HPDE6-E6E7 (cell line): ENCODE data around the gene C1orf21.
A peak's percentile ranks its signal among the peaks of the same experiment; 100 is the strongest.

Experiments used
- DNase-seq: peaks from one replicate; pipeline ENCODE4 v3.0.0; 2011; ENCODE audit warnings: missing footprints; ENCODE audit errors: extremely low spot score

The C1orf21 gene

DNA sequence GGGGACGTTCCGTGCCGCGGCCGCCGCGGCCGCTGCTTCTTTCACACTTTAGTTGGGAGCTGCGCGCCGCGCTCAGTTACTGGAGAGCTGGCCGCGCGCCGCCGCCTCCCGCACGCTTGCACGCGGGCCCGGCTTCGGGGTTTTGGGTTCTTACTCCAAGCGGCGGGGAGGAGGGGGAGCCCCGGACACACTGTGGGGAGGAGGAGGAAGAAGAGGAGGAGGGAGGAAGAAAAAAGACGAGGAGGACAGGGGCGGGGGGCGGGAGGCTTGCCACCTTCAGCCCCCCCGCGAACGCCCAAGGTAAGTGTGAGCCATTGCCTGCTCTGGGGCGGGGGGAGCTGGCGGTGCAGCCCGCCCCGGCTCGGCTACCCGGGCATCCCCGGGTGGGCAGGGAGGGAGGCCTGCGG, 243 bp downstream of the C1orf21 start:
- DNase-seq = no peak

DNA sequence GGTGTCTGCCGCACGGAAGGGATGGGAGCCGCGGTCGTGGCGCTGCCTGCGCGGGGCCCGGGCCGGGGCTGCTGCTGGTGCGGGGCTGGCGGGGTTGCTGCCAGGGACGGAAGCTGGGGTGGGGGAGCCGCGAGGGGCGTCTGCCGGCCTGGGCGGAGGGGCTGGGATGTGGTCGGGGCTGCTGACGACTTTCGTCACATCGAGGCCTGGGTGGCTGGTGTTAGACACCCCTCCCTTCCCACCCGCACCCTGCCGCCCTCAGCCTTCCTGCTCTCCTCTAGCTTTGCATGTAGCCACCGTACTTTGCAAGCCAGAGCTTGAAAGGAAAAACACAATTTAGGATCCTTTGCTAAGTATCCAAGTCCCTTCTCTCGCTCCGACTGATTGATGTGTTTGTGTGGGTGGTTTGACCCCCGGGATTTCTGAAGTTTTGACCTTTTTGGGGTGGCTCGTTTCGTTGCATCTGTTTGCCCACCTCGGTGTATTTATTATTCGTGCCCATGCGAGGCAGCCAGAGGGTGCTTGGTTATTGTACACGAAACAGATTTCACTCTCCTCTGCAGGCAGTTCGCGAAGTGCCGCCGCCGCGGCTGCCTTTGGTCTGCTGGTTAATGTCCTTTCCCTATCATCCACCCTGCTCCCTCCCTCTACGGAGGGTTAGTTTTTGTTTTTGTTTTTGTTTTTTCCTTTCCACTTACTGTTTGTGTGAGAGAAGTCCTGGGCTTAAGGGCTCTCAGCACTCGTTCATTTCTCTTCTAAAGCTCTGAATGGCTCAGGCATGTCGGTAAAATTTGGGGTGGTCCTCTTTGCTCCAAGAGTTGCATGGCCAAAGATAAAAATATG, 868 bp downstream of the C1orf21 start:
- DNase-seq = no peak

DNA sequence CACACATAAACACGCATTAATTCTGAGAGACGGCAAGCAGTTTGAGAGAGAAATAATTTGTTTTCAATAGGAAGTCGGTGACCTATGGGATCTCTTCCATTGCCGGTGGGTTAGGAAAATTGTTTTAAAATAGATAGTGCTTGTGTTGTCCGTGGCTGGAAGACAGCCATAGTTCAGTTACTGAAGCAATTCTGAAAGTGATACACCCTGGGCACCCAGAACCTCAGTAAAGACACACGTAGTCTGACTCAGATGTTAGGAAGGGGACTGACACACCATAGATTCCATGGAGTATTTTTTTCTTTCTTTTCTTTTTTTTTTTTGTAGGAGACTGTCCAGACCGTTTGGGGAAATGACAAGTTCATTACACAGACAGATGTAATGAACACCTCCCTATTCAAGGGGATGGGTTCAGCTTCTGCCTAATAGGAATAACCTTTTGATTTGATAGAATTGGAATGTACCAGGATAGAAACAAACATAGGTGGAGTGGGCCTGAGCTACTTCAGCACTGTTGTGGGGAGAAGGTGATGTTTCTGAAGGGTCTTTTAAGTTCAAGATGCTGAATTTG, 1.6 kb downstream of the C1orf21 start:
- DNase-seq = peak; percentile 65

DNA sequence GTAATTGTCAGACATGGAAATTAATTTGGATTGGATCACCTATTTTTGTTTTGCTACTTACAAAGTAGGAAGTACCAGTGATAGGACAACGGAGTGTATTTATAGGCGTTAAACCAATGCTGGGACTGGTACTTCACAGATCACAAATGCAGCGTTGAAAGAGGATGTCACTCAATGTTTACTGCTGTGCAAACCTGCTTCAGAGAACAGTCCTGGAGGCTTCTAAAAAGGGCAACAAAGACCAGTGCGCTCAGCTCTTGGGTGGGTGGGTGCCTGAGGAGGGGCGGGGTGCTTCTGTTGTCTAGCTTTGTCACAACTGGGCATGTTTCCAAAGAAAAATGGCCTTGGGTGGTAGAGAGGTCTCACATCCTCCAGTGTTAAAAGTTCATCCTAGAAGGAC, 2.1 kb downstream of the C1orf21 start:
- no peak for DNase-seq

DNA sequence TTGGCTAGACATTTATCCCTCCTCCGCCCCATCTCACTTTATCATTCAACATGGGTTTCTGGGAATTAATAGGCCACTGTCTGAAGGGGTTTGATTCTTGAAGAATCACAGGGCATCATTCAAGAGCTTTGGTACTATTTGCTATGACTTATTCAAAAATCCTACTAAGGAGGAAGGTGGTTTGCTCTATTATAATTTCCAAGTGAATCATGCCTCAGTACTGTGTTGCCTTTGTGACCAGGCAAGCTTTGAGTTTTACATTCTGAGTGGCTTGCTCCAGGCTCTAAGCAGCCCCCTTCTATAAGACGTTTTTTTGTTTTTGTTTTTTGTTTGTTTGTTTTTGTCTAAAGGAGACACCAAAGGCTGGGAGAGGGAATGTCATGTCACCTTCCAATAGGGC, 2.6 kb downstream of the C1orf21 start:
- DNase-seq = no peak

DNA sequence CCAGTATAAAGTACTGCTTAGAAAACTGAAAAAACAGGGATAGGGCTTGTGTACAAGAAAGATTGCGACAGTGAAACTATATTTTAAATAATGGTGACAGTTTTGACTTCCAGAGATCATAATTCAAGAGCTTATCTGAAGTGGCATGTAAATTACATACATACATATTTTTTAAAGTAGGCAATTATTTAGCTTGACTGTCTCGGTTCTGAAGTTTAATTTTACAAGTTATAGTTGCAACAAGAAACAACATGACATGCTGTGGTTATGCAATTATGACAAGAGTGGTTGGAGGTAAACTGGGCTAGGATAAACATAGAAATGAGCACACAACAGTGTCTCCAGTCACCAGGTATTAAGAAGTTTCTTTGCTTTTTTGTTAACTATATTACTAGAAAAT, 4.1 kb downstream of the C1orf21 start:
- DNase-seq = no peak

DNA sequence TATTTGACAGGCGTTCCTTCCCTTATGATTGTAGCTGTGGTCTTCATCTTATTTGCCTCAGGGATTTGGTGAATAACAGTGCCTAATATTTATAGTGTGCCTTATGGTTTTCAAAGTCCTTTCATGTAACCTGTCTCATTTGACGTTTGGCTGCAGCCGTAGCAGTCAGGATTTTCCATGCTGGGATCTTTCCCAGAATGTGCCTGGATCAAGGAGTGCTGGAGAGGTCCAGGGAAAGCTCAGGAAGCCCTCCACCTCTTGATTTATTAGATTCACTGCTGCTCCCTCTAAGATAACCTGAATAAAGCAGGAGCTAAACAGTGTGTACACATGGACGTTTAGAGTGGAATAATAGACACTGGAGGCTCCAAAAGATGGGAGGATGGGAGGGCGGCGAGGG, 5.2 kb downstream of the C1orf21 start:
- no peak for DNase-seq

DNA sequence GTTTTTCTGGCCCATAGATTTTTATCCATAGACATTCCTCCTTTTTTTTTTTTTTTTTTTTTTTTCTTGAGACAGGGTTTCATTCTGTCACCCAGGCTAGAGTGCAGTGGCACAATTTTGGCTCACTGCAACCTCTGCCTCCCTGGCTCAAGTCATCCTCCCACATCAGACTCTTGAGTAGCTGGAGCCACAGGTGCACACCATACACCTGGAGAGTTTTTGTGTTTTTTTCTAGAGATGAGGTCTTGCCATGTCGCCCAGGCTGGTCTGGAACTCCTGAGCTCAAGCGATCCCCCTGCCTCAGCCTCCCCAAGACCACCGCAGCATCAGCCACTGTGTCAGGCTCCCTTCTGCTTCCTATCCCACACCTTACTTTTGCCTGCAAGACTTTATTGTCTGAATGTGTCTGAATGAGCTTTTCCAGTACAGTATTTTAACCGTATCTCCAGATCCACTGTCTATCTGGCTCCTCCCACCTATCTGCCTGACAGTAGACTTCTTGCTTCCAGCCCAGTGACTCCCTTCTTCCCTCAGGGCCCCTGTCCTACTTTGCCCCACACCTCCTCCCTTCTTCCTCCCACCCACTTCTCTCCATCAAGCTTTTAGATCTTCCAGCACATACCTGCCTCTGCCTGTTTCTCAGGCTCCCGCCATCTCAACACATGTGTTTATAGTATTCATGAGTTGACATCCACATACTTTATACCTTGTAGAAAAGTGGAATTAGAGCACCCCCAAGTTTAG, 6.1 kb downstream of the C1orf21 start:
- no peak for DNase-seq

DNA sequence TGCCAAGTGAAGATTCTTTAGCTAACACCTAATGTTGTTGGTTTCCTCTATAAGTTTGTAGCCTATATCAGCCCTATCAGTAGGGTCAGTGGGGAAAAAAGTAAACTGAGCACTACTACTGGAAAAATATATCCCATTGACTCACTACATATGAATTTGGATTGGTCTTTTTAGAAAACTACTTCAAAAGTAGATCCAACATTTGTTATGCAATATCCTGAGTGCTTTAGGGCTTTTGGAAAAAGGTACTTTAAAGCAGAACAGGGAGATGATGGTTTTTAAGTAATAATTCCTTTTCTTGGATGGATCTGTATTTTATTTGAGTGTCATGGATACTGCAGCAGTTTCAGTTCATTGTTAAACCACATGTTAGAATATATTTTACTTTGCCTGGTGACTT, 7.1 kb downstream of the C1orf21 start:
- DNase-seq = no peak

DNA sequence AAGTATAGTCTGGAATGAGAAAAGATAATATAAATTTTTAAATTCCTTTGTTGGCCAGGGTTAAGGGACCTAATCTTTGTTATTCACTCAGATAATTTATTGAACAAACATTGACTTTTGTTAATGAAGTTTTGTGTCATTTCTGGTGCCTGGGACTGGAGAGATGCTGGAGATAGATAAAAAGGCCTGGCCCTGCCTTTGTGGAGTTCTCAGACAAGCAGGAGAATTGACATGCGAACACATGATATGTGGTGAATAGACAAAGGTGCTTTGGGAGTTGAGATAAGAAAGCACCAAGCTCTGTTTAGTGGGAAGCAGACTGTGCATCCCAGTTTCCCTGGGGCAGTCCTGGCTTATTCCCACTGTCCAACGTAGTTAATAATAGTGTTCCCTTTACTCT, 8.5 kb downstream of the C1orf21 start:
- no peak for DNase-seq

DNA sequence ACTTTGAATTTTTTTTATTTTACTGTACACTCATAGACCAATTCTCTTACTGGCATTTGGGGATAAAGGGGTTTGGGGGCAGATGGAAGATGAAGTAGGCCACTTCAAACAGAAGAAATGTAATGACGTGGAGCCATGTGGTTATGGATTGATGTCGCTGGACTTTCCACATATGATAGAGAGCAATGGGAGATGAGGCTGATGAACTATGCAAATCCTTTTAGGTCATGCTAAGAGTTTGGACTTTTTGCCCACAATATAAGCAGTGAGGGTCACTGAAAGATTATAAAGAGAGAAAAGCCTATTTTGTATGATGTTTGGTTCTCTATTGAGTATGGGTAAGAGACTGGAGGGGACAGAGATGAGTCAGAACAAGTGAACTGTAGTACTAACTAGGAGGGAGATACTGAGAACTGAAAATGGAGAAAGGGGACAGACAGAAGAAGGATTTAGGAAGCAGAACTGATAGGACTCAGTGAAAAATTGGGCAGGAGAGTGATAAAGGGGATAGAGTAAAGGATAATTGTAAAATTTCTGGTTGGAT, 9.2 kb downstream of the C1orf21 start:
- no peak for DNase-seq

DNA sequence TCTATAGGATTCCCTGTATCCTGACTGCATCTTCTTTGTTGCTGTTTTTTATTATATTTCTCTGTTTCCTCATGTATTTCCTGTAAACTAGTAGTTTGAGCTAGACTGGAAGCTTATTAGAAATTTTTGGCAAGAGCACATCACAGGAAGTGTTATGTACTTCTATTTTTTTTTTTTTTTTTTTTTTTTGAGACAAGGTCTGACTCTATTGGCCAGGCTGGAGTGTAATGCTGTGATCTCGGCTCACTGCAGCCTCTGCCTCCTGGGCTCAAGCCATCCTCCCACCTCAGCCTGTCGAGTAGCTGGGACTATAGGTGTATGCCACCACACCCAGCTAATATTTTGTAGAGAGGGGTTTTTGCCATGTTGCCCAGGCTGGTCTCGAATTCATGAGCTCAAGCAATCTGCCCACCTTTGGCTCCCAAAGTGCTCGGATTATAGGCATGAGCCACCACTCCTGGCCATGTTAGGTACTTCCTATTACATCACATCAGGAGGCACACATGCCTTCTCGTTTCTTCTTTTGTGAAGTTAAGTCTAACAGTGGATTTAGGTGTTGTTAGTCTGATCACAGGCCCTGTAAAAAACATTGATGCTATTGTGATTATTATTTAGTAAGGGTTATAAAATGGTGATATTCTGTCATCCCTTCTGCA, 12.5 kb downstream of the C1orf21 start:
- no peak for DNase-seq

DNA sequence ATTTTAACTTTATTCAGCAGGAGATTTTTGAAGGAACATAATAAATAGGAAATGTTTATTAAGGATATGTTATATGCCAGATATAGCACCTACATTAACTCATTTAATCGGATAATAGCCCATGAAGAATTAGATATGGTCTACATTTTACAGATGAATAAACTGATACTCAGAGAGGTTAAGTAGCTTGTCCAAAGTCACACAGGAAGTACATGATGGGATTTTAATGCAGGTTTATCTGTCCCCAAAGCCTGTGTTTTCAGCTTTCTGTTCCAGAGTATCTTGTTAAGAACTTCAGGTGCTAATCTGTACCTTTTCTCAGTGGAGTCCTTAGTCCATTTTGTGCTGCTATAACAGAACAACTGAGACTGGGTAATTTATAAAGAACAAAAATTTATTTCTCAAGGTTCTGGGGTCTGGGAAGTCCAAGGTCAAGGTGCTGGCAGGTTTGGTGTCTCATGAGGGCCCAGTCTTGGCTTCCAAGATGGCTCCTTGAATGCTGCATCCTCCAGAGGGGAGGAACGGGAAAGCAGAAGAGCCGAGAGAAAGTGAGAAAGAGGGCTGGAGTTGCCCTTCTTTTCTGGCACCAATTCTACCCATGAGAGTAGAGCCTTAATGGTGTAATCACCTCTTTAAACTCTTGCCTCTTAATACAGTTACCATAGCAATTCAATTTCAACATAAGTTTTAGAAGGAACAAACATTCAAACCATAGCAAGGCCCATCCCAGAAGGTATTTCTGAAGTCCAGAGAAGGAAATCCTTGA, 17.3 kb downstream of the C1orf21 start:
- no peak for DNase-seq

DNA sequence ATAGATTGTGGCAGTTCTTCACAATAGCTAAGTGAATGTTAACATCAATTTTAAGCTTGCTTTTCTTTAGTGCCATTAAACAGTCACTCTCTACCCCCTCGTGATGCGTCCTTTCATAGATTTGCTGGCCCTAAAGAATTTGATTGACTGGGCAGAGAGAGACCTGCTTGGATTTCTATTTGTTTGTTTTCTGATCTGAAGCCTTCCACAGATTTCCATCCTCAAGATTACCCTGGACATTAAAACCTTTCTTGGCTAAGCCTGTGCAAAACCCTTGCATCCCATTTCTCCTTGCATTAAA, 17.8 kb downstream of the C1orf21 start:
- no peak for DNase-seq

DNA sequence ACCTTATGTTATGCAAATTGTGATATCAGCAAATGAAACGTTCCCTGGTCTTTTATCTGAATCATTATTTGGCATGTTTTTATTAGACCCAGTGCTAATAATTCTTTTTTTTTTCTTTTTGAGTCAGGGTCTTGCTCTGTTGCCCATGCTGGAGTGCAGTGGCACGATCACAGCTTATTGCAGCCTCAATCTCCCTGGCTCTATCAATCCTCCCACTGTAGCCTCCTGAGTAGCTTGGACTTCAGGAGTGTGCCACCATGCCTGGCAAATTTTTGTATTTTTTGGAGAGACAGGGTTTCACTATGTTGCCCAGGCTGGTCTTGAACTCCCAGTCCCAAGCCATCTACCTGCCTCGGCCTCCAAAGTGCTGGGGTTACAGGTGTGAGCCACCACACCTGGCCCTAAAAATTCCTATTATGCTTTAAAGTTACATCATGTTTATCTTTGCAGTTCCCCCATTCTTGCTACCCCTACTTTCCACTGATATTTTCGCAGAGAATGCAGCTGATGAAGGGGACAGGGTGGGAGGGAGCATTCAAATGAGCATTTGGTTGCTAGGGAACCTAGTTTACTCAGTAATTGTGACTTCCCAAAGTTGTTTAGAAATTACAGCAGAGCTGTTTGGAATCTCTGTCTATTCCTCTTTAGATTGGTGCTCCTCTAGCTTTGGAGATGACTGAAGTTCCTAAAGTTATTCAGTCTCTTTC, 18.4 kb downstream of the C1orf21 start:
- DNase-seq = no peak

DNA sequence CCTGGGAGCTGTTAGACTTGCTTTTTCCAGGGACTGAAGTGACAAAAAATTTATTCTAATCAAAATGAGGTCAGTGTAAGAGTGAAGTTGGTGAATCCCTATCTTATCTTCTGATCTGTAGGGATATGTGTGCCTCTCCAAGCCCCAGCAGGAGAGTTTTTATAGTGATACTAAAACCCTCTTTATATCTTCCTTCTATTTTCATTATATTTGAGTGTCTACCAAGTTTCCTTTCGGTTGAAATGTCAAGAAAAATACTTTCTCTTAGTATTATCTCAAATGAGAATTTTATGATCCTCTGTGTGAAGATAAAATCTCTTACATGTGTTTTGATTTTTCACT, 18.9 kb downstream of the C1orf21 start:
- DNase-seq = no peak

DNA sequence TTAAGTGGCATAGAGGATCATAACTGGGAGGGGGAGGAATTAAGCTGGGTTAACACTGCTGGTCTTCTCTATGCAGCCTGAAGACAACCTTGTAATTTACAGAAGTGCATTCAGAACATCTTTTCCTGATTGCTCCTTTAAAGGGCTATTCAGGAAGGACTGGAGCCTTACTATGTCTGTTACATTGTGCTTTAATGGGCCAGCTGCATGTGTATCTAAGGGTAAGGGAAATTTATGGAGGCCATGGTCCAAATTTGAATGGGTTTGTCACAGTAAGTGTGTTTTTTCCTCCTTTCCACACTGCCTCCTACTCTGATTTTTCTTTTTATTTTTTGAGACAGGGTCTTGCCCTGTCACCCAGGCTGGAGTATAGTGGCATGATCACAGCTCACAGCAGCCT, 19.6 kb downstream of the C1orf21 start:
- no peak for DNase-seq

DNA sequence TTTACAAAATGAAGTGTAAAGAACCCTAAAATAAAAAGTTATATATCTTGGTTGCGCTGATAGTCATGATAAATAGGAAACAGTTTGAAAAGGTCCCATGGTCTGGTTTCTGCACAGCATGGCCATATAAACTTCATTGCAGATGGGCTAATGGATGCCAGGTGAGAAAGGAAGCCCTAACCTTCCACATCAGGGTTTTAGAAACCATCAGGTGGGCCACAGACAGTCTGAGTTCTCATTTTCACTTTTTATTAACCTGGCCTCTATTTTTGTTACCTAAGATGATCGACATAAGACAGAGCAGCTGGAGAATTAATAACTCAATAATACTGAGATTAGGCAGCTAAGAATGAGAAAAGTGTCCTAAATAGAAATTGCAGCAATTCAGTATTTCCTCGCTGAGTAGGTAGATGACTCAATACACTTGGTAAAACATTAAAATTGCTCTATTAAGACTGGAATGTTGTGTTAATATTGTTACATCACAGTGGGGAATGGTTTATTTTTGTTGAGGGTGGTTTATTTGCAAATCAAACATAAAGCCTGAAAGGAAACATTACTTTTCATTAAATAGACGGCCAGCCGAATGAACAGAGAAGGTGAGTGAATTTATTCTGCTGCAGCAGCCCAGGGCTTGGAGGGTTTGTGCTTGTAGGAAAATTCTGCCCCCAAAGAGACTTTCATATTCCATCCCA, 21.1 kb downstream of the C1orf21 start:
- no peak for DNase-seq

DNA sequence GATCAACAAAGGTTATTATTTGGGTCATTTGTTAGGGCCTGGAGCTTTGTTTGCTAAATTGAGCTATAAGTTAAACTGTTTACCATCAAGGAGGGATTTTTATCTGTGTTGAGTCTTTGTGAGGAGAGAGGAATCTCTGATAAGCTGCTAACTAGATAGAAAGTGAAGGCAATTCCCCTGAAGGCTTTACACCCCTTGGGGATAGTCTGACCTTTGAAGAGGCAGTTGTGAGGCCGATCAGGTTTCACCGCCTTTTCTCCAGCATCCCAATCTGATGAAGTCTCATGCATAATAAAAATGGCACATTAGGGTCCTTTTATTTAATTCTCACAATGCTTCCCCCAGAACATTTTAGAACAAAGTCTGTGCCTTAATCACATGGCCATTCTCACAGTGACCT, 21.8 kb downstream of the C1orf21 start:
- no peak for DNase-seq

DNA sequence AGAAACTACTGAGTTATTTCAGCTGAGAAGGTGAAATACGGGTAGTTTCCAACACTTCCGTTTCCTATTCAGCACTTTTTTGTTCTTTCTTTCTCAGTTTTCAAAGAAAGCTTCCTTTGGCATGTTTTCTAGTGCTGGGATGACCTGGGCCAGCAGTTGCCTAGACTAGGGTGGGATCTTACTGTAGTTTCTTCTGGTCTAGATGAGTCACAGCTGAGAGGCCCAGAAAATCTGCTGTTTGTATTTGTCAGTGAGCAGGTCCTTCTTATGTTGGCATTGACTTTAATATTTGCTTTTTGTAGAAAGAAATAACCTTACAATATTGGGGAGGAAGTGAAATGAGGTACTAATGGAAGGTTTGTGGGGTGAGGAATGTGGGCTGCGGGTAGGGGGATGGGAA, 22.2 kb downstream of the C1orf21 start:
- DNase-seq = no peak

DNA sequence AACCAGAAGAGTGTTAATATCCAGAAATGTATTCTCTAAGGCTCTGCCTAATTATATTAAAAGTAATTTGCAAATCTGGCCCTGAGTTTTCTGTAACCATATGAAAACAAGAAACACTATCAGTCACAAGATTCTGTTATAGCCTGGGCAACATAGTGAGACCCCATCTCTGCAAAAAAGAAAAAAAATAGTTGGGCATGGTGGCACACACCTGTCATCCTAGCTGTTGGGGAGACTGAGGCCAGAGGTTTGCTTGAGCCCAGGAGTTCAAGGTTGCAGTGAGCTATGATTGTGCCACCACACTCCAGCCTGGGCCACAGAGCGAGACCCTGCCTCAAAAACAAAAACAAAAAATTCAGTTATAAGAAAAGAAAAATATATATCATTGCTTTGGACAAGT, 25.6 kb downstream of the C1orf21 start:
- DNase-seq = no peak
